Measurements from ENCODE around the gene RAB3C. TPM values are rescaled to one million over a fixed set of nuclear protein-coding genes. Genes with fewer than 3 reads are reported as not detected.

Gene RAB3C
- total RNA-seq, 6 experiments from 2014 or later = 0.18 to 2.6 (median 0.99) TPM

DNA sequence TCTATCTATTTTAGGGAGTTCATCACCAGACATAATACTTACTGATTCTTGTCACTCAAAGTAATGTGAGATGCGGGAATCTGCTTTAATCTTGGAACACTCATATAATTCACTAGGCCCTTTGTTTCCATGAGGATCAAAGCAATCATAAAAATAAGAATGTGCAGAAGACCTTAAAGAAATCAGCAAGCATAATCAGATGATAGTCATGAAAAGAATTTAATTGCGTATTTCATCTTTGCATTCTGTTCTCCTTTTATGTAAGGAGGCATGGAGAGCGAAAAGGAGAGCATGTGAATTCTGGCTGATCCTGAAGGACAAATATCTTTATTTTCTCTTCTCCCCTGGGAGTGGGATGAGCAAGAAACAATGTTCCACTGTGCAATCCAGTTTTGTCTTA, 128.0 kb downstream of the RAB3C start:
- no peak for DNase-seq
- no peaks in the 10 kb centered on the region for H3K36me3 ChIP-seq
- 94% methylated on average over 3 of the region's 3 CpGs for WGBS (ENCODE audit: insufficient coverage, low coverage, low lambda C conversion rate, missing lambda C conversion rate)
- TF ChIP-seq POLR2A (IDR thresholded peaks at IDR 0.05) = no peak
- TF ChIP-seq, protein P1, sequence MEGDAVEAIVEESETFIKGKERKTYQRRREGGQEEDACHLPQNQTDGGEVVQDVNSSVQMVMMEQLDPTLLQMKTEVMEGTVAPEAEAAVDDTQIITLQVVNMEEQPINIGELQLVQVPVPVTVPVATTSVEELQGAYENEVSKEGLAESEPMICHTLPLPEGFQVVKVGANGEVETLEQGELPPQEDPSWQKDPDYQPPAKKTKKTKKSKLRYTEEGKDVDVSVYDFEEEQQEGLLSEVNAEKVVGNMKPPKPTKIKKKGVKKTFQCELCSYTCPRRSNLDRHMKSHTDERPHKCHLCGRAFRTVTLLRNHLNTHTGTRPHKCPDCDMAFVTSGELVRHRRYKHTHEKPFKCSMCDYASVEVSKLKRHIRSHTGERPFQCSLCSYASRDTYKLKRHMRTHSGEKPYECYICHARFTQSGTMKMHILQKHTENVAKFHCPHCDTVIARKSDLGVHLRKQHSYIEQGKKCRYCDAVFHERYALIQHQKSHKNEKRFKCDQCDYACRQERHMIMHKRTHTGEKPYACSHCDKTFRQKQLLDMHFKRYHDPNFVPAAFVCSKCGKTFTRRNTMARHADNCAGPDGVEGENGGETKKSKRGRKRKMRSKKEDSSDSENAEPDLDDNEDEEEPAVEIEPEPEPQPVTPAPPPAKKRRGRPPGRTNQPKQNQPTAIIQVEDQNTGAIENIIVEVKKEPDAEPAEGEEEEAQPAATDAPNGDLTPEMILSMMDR (IDR thresholded peaks at IDR 0.05) = no peak
- peaks cover 0 to 11% (median under 1%) of the 10 kb centered on the region in 4 donors for H3K4me1 ChIP-seq
- no peak overlapping the region for H3K4me3 ChIP-seq
- ATAC-seq = no peak
- H3K27ac ChIP-seq = no peak overlapping the region
- H3K9me3 ChIP-seq = peaks cover 0 to 6% (median 0%) of the 10 kb centered on the region in 4 donors
- no peaks in the 10 kb centered on the region for H3K27me3 ChIP-seq
- intact Hi-C loops (cut with DNase I) = no loop called here

DNA sequence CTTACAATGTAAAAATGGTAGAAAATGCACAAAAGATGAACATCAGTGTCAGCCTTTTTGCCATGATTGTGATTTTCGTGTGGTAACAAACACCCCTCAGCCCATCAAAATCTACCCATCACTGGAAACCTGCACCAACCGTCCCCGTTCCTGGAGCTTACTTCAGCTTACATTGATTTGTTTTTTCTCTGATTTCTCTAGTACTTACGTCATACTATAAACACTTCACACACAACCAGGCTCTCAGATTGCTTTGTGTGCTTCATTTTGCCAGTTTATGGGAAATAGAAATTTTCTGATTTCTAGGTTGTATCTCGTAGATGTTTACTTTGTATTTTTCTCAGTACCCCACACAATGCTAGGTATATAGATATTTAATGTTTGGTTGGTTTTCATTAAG, 129.1 kb downstream of the RAB3C start:
- no peak overlapping the region for H3K4me3 ChIP-seq
- peaks cover 0 to 8% (median 2%) of the 10 kb centered on the region in 4 donors for H3K4me1 ChIP-seq
- H3K9me3 ChIP-seq = peaks cover 0 to 6% (median 0%) of the 10 kb centered on the region in 4 donors
- TF ChIP-seq, protein P1 (IDR thresholded peaks at IDR 0.05) = no peak
- no peak for TF ChIP-seq POLR2A (IDR thresholded peaks at IDR 0.05)
- DNase-seq (no peak), ATAC-seq (peak; percentile 66 to 73 (median 72))
- H3K27me3 ChIP-seq = no peaks in the 10 kb centered on the region
- WGBS (ENCODE audit: insufficient coverage, low coverage, low lambda C conversion rate, missing lambda C conversion rate) = 44% methylated on average over 5 of the region's 5 CpGs
- no peaks in the 10 kb centered on the region for H3K36me3 ChIP-seq
- intact Hi-C loops (cut with DNase I) = no loop called here
- no peak overlapping the region for H3K27ac ChIP-seq

DNA sequence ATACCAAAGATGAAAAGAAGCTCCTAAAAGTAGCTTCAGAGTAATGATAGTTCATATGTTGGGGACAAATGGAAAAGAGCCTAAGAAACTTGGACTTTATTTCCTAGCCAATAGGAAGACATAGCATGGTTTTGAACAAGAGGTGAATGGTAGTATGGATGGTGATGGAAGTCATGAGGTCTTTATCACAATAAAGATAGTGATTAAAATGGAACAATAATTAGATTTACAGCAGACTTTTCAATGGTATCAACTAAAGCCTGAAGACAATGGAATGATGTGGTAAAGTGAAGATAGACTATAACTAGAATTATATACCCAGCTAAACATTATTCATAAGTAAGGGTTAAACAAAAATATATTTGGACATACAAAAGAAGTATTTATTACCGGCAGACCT, 131.2 kb downstream of the RAB3C start:
- 100% methylated on average over 1 of the region's 1 CpG for WGBS (ENCODE audit: insufficient coverage, low coverage, low lambda C conversion rate, missing lambda C conversion rate)
- Histone ChIP-seq H3K9me3 (peaks cover 0 to 6% (median 0%) of the 10 kb centered on the region in 4 donors), H3K27ac (no peak overlapping the region), H3K4me3 (no peak overlapping the region), H3K27me3 (no peaks in the 10 kb centered on the region), H3K4me1 (peaks cover 0 to 8% (median 0%) of the 10 kb centered on the region in 4 donors), H3K36me3 (no peaks in the 10 kb centered on the region)
- DNase-seq (no peak), ATAC-seq (no peak)
- intact Hi-C loops (cut with DNase I) = no loop called here
- TF ChIP-seq, protein P1 (IDR thresholded peaks at IDR 0.05) = no peak
- TF ChIP-seq POLR2A (IDR thresholded peaks at IDR 0.05) = no peak

DNA sequence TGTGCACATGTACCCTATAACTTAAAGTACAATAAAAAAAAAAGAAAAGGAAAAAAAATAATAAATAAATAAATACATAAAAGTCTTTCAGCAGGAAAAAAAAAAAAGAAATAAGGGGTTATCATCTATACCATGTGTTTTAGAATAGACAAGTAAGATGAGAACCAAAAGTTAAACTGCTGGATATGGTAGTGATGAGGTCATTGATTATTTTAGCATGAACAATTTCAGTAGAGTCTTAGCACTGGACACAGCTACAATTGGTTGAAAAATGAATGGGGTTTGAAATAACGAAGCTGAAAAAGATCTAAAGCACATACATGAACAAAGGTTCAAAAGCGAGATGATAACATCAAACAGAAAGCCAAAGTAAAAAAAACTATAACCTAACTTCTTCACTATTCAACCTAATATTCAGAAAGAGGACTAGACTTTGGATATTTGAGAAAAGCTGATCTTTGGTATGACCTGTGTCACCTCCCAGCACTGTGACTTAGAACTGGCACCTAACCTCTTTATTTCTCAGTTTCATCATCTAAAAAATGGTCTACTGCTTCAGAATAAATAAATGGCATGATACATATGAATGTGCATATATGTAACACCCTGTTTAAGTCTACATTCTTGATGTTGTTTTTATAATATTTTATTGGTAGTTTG, 133.3 kb downstream of the RAB3C start:
- intact Hi-C loops (cut with DNase I) = no loop called here
- WGBS (ENCODE audit: insufficient coverage, low coverage, low lambda C conversion rate, missing lambda C conversion rate) = 29% methylated on average over 2 of the region's 2 CpGs
- TF ChIP-seq POLR2A (IDR thresholded peaks at IDR 0.05) = no peak
- TF ChIP-seq, protein P1 (IDR thresholded peaks at IDR 0.05) = no peak

More for the DNA sequence above, 133.3 kb downstream of the RAB3C start:
- H3K27me3 ChIP-seq = no peaks in the 10 kb centered on the region
- no peak overlapping the region for H3K4me3 ChIP-seq
- no peak overlapping the region for H3K27ac ChIP-seq
- H3K9me3 ChIP-seq = peaks cover 0 to 6% (median 0%) of the 10 kb centered on the region in 4 donors
- ATAC-seq = peak; percentile 78 to 86 (median 82)
- H3K36me3 ChIP-seq = no peaks in the 10 kb centered on the region
- peaks cover 0 to 8% (median 0%) of the 10 kb centered on the region in 4 donors for H3K4me1 ChIP-seq
- no peak for DNase-seq

All from right lobe of liver (tissue), 6 donors.